ENCODE results near the gene POLR3E.
"Not testable (repeated sequence)": the region's sequence is repeated elsewhere in the genome, so short reads cannot be mapped to it uniquely, and the experiment has no call there.

POLR3E gene

DNA sequence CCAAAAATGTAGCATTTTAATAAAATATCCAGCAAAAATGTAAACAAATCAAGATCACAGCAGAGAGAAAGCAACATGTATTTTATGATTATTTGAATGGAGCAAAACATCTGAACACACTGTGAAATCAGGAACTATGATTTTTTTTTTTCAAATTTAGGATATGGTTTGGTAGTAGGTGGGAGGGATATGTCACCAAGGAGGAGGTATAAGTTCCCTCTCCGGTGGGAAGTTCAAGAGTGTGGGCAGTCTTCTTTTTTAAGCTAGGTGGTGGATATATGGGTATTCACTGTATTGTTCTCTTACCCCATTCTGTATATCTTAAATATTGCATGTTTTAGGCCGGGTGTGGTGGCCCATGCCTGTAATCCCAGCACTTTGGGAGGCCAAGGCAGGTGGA lies 67.0 kb downstream of the POLR3E start:
- ATAC-seq = no peak
- TF ChIP-seq BACH2 (CRISPR knock-in tag; IDR thresholded peaks at IDR 0.05; ENCODE audit: borderline replicate concordance) = no peak
- no peak for TF ChIP-seq TCF4 (CRISPR knock-in tag; IDR thresholded peaks at IDR 0.05; ENCODE audit: borderline replicate concordance)
- TF ChIP-seq TSHZ2 (CRISPR knock-in tag; IDR thresholded peaks at IDR 0.05) = no peak
- TF ChIP-seq ZC3H10 (CRISPR knock-in tag; IDR thresholded peaks at IDR 0.05) = no peak

DNA sequence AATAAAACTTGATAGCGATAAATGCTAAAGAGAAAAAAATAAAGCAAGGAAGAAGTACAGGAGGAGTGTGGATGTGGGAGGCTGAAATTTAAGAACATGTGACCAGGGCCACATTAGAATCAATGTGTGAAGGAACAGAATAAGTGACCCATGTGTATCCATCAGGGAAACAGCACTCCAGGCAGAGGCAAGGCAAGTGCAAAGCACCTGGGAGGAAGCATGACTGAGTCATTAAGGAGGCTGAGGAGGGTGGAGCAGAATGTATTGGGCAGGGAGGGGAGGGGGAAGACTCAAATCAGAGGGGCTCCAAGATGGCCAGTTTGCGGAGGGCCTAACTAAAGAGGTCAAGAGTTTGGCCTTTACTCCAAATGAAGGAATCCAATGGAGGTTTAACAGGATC lies 69.2 kb downstream of the POLR3E start:
- no peak for TF ChIP-seq OSR1 (CRISPR knock-in tag; IDR thresholded peaks at IDR 0.05)
- no peak for TF ChIP-seq ARNTL (CRISPR knock-in tag; IDR thresholded peaks at IDR 0.05; ENCODE audit: borderline replicate concordance, low read depth)
- no peak for TF ChIP-seq ZNF565 (CRISPR knock-in tag; conservative IDR thresholded peaks at IDR 0.05; ENCODE audit: low read depth)
- TF ChIP-seq CSDC2 (CRISPR knock-in tag; IDR thresholded peaks at IDR 0.05) = no peak
- no peak for TF ChIP-seq BACH2 (CRISPR knock-in tag; IDR thresholded peaks at IDR 0.05; ENCODE audit: borderline replicate concordance)
- TF ChIP-seq, protein P1, sequence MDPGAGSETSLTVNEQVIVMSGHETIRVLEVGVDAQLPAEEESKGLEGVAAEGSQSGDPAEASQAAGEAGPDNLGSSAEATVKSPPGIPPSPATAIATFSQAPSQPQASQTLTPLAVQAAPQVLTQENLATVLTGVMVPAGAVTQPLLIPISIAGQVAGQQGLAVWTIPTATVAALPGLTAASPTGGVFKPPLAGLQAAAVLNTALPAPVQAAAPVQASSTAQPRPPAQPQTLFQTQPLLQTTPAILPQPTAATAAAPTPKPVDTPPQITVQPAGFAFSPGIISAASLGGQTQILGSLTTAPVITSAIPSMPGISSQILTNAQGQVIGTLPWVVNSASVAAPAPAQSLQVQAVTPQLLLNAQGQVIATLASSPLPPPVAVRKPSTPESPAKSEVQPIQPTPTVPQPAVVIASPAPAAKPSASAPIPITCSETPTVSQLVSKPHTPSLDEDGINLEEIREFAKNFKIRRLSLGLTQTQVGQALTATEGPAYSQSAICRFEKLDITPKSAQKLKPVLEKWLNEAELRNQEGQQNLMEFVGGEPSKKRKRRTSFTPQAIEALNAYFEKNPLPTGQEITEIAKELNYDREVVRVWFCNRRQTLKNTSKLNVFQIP (CRISPR knock-in tag; IDR thresholded peaks at IDR 0.05; ENCODE audit: borderline replicate concordance, low read depth) = no peak
- TF ChIP-seq TCF4 (CRISPR knock-in tag; IDR thresholded peaks at IDR 0.05; ENCODE audit: borderline replicate concordance) = no peak
- no peak for TF ChIP-seq ISL1 (CRISPR knock-in tag; IDR thresholded peaks at IDR 0.05)
- TF ChIP-seq SNAI2 (CRISPR knock-in tag; IDR thresholded peaks at IDR 0.05) = no peak
- TF ChIP-seq, protein P2, sequence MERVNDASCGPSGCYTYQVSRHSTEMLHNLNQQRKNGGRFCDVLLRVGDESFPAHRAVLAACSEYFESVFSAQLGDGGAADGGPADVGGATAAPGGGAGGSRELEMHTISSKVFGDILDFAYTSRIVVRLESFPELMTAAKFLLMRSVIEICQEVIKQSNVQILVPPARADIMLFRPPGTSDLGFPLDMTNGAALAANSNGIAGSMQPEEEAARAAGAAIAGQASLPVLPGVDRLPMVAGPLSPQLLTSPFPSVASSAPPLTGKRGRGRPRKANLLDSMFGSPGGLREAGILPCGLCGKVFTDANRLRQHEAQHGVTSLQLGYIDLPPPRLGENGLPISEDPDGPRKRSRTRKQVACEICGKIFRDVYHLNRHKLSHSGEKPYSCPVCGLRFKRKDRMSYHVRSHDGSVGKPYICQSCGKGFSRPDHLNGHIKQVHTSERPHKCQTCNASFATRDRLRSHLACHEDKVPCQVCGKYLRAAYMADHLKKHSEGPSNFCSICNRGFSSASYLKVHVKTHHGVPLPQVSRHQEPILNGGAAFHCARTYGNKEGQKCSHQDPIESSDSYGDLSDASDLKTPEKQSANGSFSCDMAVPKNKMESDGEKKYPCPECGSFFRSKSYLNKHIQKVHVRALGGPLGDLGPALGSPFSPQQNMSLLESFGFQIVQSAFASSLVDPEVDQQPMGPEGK (CRISPR knock-in tag; IDR thresholded peaks at IDR 0.05; ENCODE audit: borderline replicate concordance) = no peak
- no peak for TF ChIP-seq ZFP3 (CRISPR knock-in tag; IDR thresholded peaks at IDR 0.05)
- TF ChIP-seq ESRRG (CRISPR knock-in tag; IDR thresholded peaks at IDR 0.05) = no peak
- TF ChIP-seq ZNF70 (CRISPR knock-in tag; IDR thresholded peaks at IDR 0.05) = no peak
- no peak for TF ChIP-seq ZFP30 (CRISPR knock-in tag; IDR thresholded peaks at IDR 0.05)
- no peak for ATAC-seq

DNA sequence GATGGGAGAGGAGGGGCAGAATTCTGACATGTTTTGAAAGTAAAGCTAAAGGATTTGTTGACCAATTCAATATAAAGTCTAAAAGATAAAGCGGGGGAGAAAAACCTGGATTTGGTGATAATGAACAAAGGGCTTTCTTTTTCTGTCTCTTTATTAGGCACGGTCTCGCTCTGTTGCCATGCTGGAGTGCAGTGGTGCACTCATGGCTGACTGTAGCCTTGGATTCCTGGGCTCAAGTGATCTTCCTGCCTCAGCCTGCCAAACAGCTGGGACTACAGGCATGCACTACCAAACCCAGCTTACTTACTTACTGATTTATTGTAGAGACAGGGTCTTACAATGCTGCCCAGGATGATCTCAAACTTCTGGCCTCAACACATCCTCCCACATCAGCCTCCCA lies 69.7 kb downstream of the POLR3E start:
- no peak for TF ChIP-seq SNAI2 (CRISPR knock-in tag; IDR thresholded peaks at IDR 0.05)
- no peak for TF ChIP-seq OSR1 (CRISPR knock-in tag; IDR thresholded peaks at IDR 0.05)
- TF ChIP-seq ZNF565 (CRISPR knock-in tag; conservative IDR thresholded peaks at IDR 0.05; ENCODE audit: low read depth) = no peak
- no peak for TF ChIP-seq RARB (CRISPR knock-in tag; IDR thresholded peaks at IDR 0.05)
- TF ChIP-seq ESRRG (CRISPR knock-in tag; IDR thresholded peaks at IDR 0.05) = no peak
- no peak for TF ChIP-seq ZC3H10 (CRISPR knock-in tag; IDR thresholded peaks at IDR 0.05)
- no peak for TF ChIP-seq ARNTL (CRISPR knock-in tag; IDR thresholded peaks at IDR 0.05; ENCODE audit: borderline replicate concordance, low read depth)
- ATAC-seq = no peak

GRCh38 chr16:22368200-22368826 lies 71.1 kb downstream of the POLR3E start:
- ATAC-seq = not testable (repeated sequence)

DNA sequence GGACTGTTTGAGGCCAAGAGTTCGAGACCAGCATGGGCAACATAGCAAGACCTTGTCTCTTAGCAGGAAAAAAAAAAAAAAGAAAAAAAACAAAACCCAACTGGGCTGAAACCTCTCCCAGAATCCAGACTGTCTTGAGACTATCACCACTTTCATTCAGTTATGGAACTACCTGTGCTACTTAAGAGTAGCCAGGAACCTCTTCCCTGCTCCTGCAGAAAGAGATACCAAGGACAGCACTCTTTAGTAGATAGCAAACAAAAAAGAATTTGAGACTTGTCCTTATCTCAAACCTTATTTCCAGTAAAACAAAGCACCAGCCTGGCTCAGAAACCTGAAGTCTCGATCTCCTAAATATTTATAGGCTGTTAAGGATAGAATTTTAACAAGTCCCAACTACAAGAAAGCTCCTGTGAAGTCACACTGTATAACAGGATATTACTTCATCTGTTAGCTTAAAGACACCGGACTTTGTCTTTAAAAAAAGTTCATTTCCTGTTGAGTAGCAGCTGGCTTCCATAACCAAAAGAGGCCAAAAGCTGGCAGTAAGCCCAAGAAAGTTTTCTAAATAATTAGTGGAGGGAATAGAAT lies 72.1 kb downstream of the POLR3E start:
- ATAC-seq = no peak
- TF ChIP-seq, protein P2 (CRISPR knock-in tag; IDR thresholded peaks at IDR 0.05; ENCODE audit: borderline replicate concordance) = no peak
- no peak for TF ChIP-seq ARNTL (CRISPR knock-in tag; IDR thresholded peaks at IDR 0.05; ENCODE audit: borderline replicate concordance, low read depth)
- no peak for TF ChIP-seq CSDC2 (CRISPR knock-in tag; IDR thresholded peaks at IDR 0.05)
